GM12801 (cell line): ENCODE measurements around the gene MBOAT1.

Source experiments
- CTCF ChIP-seq: IDR thresholded peaks from one replicate; pipeline ENCODE4 v1.5.1; 2011; ENCODE audit warnings: control low read depth; ENCODE audit not compliant: insufficient read length; ENCODE audit errors: extremely low read depth

The MBOAT1 gene

GRCh38 chr6:20135677-20136268 is 76.5 kb downstream of the MBOAT1 start:
- no peak for TF ChIP-seq CTCF

- TF ChIP-seq CTCF = no peak
Measured at GRCh38 chr6:20134613-20135012, 77.7 kb downstream of the MBOAT1 start.

- no peak for TF ChIP-seq CTCF
Measured at GRCh38 chr6:20129290-20130088, 82.8 kb downstream of the MBOAT1 start.

- no peak for TF ChIP-seq CTCF
Measured at GRCh38 chr6:20128018-20128417, 84.3 kb downstream of the MBOAT1 start.

GRCh38 chr6:20126789-20127653 is 85.2 kb downstream of the MBOAT1 start:
- peak; percentile 1 for TF ChIP-seq CTCF

- TF ChIP-seq CTCF = no peak
Measured at GRCh38 chr6:20126102-20126752, 86.0 kb downstream of the MBOAT1 start.

- no peak for TF ChIP-seq CTCF
Measured at GRCh38 chr6:20124545-20124944, 87.7 kb downstream of the MBOAT1 start.
